Gastroesophageal sphincter (tissue), 3 donors: ENCODE results near the gene RPTN.

Source experiments
- CTCF ChIP-seq, 4 experiments: fragments of 200-600 bp in 2 of 4; fragments of 450-650 bp in 2 of 4; sonication (generic) in 1 of 4; IDR thresholded peaks; one replicate each; pipeline ENCODE4 v1.5.1; 2017 to 2019; ENCODE audit warnings: antibody characterized with exemption in 4 of 4, mild to moderate bottlenecking in 2 of 4, moderate library complexity in 2 of 4
- EP300 ChIP-seq: sonication (generic); formaldehyde crosslinking; IDR thresholded peaks from one replicate; pipeline ENCODE4 v1.6.1; 2017; ENCODE audit warnings: antibody characterized with exemption, mild to moderate bottlenecking
- POLR2A ChIP-seq, 2 donors: fragments of 450-650 bp; IDR thresholded peaks; one replicate each; pipeline ENCODE4 v1.6.1; 2017; ENCODE audit warnings: antibody characterized with exemption in 2 of 2, mild to moderate bottlenecking in 2 of 2, moderate library complexity in 1 of 2
- POLR2AphosphoS5 ChIP-seq: sonication (generic); formaldehyde crosslinking; IDR thresholded peaks from one replicate; pipeline ENCODE4 v1.6.1; 2017; ENCODE audit warnings: antibody characterized with exemption

GRCh38 chr1:152112101-152112884 lies 46.7 kb downstream of the RPTN start:
- TF ChIP-seq CTCF (IDR thresholded peaks at IDR 0.05) (no peak), POLR2A (IDR thresholded peaks at IDR 0.05) (no peak), POLR2AphosphoS5 (no peak), EP300 (no peak)
